SJCRH30 (cell line): ENCODE measurements around the gene DLD. TPM values are rescaled to one million over a fixed set of nuclear protein-coding genes. Genes with fewer than 3 reads are reported as not detected.
"Not testable (repeated sequence)": the region's sequence is repeated elsewhere in the genome, so short reads cannot be mapped to it uniquely, and the experiment has no call there.

ENCODE experiments used
- DNase-seq, 2 experiments: peaks; one replicate each; pipeline ENCODE4 v3.0.0-alpha.2; 2015 to 2020
- H3K27ac ChIP-seq: fragments of 250-450 bp; sonication (Bioruptor Pico); 2 replicates; pipeline ENCODE4 v1.5.1; 2020; ENCODE audit warnings: mild to moderate bottlenecking, moderate library complexity
- H3K27me3 ChIP-seq: fragments of 250-450 bp; sonication (Bioruptor Pico); 2 replicates; pipeline ENCODE4 v1.5.1; 2020; ENCODE audit warnings: mild to moderate bottlenecking, moderate library complexity
- H3K36me3 ChIP-seq: fragments of 250-450 bp; sonication (Bioruptor Pico); 2 replicates; pipeline ENCODE4 v1.5.1; 2020; ENCODE audit warnings: mild to moderate bottlenecking, moderate library complexity
- H3K4me1 ChIP-seq: fragments of 250-450 bp; sonication (Bioruptor Pico); 2 replicates; pipeline ENCODE4 v1.5.1; 2020; ENCODE audit warnings: mild to moderate bottlenecking, moderate library complexity
- H3K4me3 ChIP-seq: fragments of 250-450 bp; sonication (Bioruptor Pico); 2 replicates; pipeline ENCODE4 v1.5.1; 2020; ENCODE audit warnings: mild to moderate bottlenecking, moderate library complexity
- H3K9me3 ChIP-seq: fragments of 250-450 bp; sonication (Bioruptor Pico); replicated peaks from 2 replicates; pipeline ENCODE4 v1.5.1; 2020; ENCODE audit warnings: mild to moderate bottlenecking, moderate library complexity
- total RNA-seq: library from RNA; depleted of rRNA; stranded (reverse); fragments of >200 nt; shearing (Covaris generic); gene quantifications from 2 replicates; pipeline ENCODE4 v1.2.3, GENCODE V29; 2014

The DLD gene
- total RNA-seq, 1 experiment from 2014 or later: 151 TPM

GRCh38 chr7:107917763-107918651 lies 27.0 kb downstream of the DLD start:
- Histone ChIP-seq H3K27ac (no peak overlapping the region), H3K9me3 (no peaks in the 10 kb centered on the region), H3K4me3 (no peak overlapping the region), H3K27me3 (no peaks in the 10 kb centered on the region), H3K36me3 (peaks cover 82% of the 10 kb centered on the region), H3K4me1 (peaks cover 15% of the 10 kb centered on the region)
- no peak for DNase-seq

- H3K27me3 ChIP-seq: no peaks in the 10 kb centered on the region
- H3K36me3 ChIP-seq: peaks cover 84% of the 10 kb centered on the region
- H3K27ac ChIP-seq: no peak overlapping the region
- no peak overlapping the region for H3K4me3 ChIP-seq
- peaks cover 15% of the 10 kb centered on the region for H3K4me1 ChIP-seq
- no peaks in the 10 kb centered on the region for H3K9me3 ChIP-seq
- no peak for DNase-seq
These were observed 28.0 kb downstream of the DLD start for GRCh38 chr7:107918948-107919347.

- no peak overlapping the region for H3K4me3 ChIP-seq
- no peaks in the 10 kb centered on the region for H3K27me3 ChIP-seq
- H3K9me3 ChIP-seq: no peaks in the 10 kb centered on the region
- H3K27ac ChIP-seq: no peak overlapping the region; the same call in 1 of the 2 replicates
- H3K36me3 ChIP-seq: peaks cover 89% of the 10 kb centered on the region
- peak; percentile 67 to 89 for DNase-seq
- peaks cover 25% of the 10 kb centered on the region for H3K4me1 ChIP-seq
These were observed 29.2 kb downstream of the DLD start for GRCh38 chr7:107920048-107920772.

- H3K36me3 ChIP-seq: peaks cover 89% of the 10 kb centered on the region
- not testable (repeated sequence) for H3K27me3 ChIP-seq, DNase-seq
These were observed 30.8 kb downstream of the DLD start for GRCh38 chr7:107921826-107922225.

GRCh38 chr7:107922886-107923285 lies 31.9 kb downstream of the DLD start:
- DNase-seq: no peak
- Histone ChIP-seq H3K27me3 (no peaks in the 10 kb centered on the region), H3K4me3 (no peak overlapping the region), H3K9me3 (no peaks in the 10 kb centered on the region), H3K4me1 (peaks cover 29% of the 10 kb centered on the region), H3K27ac (no peak overlapping the region), H3K36me3 (peaks cover 89% of the 10 kb centered on the region)

More at GRCh38 chr7:107921826-107922225, 30.8 kb downstream of the DLD start:
- not testable (repeated sequence) for H3K9me3 ChIP-seq, H3K4me3 ChIP-seq, H3K27ac ChIP-seq
- H3K4me1 ChIP-seq: peaks cover 29% of the 10 kb centered on the region

- H3K36me3 ChIP-seq: peaks cover 92% of the 10 kb centered on the region
- no peak overlapping the region for H3K27ac ChIP-seq
- DNase-seq: peak in 1 of 2 experiments; percentile 66
These were observed 34.0 kb downstream of the DLD start for GRCh38 chr7:107924841-107925504.

GRCh38 chr7:107926481-107926880 lies 35.5 kb downstream of the DLD start:
- peaks cover 96% of the 10 kb centered on the region for H3K36me3 ChIP-seq
- DNase-seq: no peak
- no peak overlapping the region for H3K27ac ChIP-seq
- peaks cover 20% of the 10 kb centered on the region for H3K4me1 ChIP-seq
- no peak overlapping the region for H3K4me3 ChIP-seq
- H3K9me3 ChIP-seq: no peaks in the 10 kb centered on the region
- H3K27me3 ChIP-seq: no peaks in the 10 kb centered on the region

More at GRCh38 chr7:107924841-107925504, 34.0 kb downstream of the DLD start:
- Histone ChIP-seq H3K4me3 (no peak overlapping the region), H3K9me3 (no peaks in the 10 kb centered on the region), H3K27me3 (no peaks in the 10 kb centered on the region), H3K4me1 (peaks cover 24% of the 10 kb centered on the region)

- Histone ChIP-seq H3K36me3 (peaks cover 70% of the 10 kb centered on the region), H3K4me1 (peaks cover 46% of the 10 kb centered on the region), H3K4me3 (no peak overlapping the region), H3K27me3 (no peaks in the 10 kb centered on the region), H3K9me3 (no peaks in the 10 kb centered on the region), H3K27ac (peak overlapping the region; percentile 45; the same call in 1 of the 2 replicates)
- peak; percentile 91 for DNase-seq
These were observed 40.9 kb downstream of the DLD start for GRCh38 chr7:107931740-107932515.

- Histone ChIP-seq H3K9me3 (no peaks in the 10 kb centered on the region), H3K4me1 (peaks cover 55% of the 10 kb centered on the region), H3K4me3 (no peak overlapping the region), H3K27ac (peak overlapping the region; percentile 45; the same call in 1 of the 2 replicates), H3K27me3 (no peaks in the 10 kb centered on the region), H3K36me3 (peaks cover 65% of the 10 kb centered on the region)
- DNase-seq: peak in 1 of 2 experiments; percentile 49
These were observed 41.8 kb downstream of the DLD start for GRCh38 chr7:107932805-107933204.

GRCh38 chr7:107933386-107934013 lies 42.5 kb downstream of the DLD start:
- DNase-seq: no peak
- Histone ChIP-seq H3K27me3 (no peaks in the 10 kb centered on the region), H3K36me3 (peaks cover 61% of the 10 kb centered on the region), H3K4me3 (no peak overlapping the region), H3K4me1 (peaks cover 62% of the 10 kb centered on the region), H3K27ac (peak overlapping the region; percentile 45; the same call in 1 of the 2 replicates), H3K9me3 (no peaks in the 10 kb centered on the region)

- Histone ChIP-seq H3K4me3 (no peak overlapping the region), H3K4me1 (peaks cover 74% of the 10 kb centered on the region), H3K36me3 (peaks cover 60% of the 10 kb centered on the region), H3K27ac (no peak overlapping the region), H3K27me3 (no peaks in the 10 kb centered on the region), H3K9me3 (no peaks in the 10 kb centered on the region)
- DNase-seq: peak in 1 of 2 experiments; percentile 64
These were observed 44.2 kb downstream of the DLD start for GRCh38 chr7:107934991-107935770.

GRCh38 chr7:107936312-107936711 lies 45.3 kb downstream of the DLD start:
- H3K4me1 ChIP-seq: peaks cover 70% of the 10 kb centered on the region
- H3K36me3 ChIP-seq: peaks cover 60% of the 10 kb centered on the region
- H3K27ac ChIP-seq: no peak overlapping the region
- H3K9me3 ChIP-seq: no peaks in the 10 kb centered on the region
- H3K27me3 ChIP-seq: no peaks in the 10 kb centered on the region
- no peak overlapping the region for H3K4me3 ChIP-seq
- DNase-seq: no peak

- Histone ChIP-seq H3K4me3 (no peak overlapping the region), H3K27me3 (no peaks in the 10 kb centered on the region), H3K36me3 (peaks cover 66% of the 10 kb centered on the region), H3K9me3 (no peaks in the 10 kb centered on the region), H3K27ac (no peak overlapping the region; the same call in 1 of the 2 replicates), H3K4me1 (peaks cover 57% of the 10 kb centered on the region)
- peak; percentile 49 to 76 for DNase-seq
These were observed 46.5 kb downstream of the DLD start for GRCh38 chr7:107937531-107937930.
